K562 (cell line): ENCODE data around the gene CENPC. TPM values are rescaled to one million over a fixed set of nuclear protein-coding genes. Genes with fewer than 3 reads are reported as not detected.

Source experiments
- ATAC-seq: fragments of 200-7000 bp; cut with Tn5 transposase; 3 replicates; pipeline ENCODE4 v1.9.1; 2020; ENCODE audit warnings: moderate library complexity
- BruUV-seq: library from RNA; stranded (reverse); fragments of 400-500 nt; replicated peaks from 2 replicates; lab custom pipeline; 2021; lab: Mats Ljungman, UMichigan
- CTCF ChIA-PET: fragments of 300-600 bp; formaldehyde crosslinking; extraction: SDS; loops from one replicate; lab custom pipeline; 2021; ENCODE audit warnings: low intra/inter-chr PET ratio; lab: Yijun Ruan, JAX
- POLR2A ChIA-PET: fragments of 300-600, 350-650 bp; sonication (Branson Sonifier 250); formaldehyde crosslinking; extraction: SDS; loops from one replicate; lab custom pipeline; 2021; ENCODE audit warnings: antibody characterized with exemption, inconsistent platforms; lab: Yijun Ruan, JAX
- DNase-seq, 4 experiments: peaks; one replicate each; pipeline versions ENCODE4 v3.0.0 to v3.0.0-alpha.2; 2011 to 2018; ENCODE audit warnings: low spot score in 3 of 4, mixed read lengths in 3 of 4; ENCODE audit errors: extremely low read depth in 1 of 4
- FAIRE-seq: peaks from 2 replicates; lab custom pipeline; 2011; peaks lifted over from hg19 to GRCh38; lab: Jason Lieb, UNC
- H2AFZ ChIP-seq: 2 replicates; pipeline ENCODE4 v1.6.0; 2011; ENCODE audit warnings: low read depth, low read length, control low read depth, inconsistent platforms
- H3K27ac ChIP-seq: fragments of 200-600 bp; 3 replicates; pipeline ENCODE4 v1.8.0; 2011; ENCODE audit warnings: low read depth, mild to moderate bottlenecking, control low read depth, inconsistent platforms, low read length, moderate library complexity, mixed read lengths; ENCODE audit errors: extremely low read depth
- H3K27me3 ChIP-seq, 2 experiments: fragments of 300-600 bp in 1 of 2; 2 replicates in 1 of 2; 3 replicates in 1 of 2; pipeline versions ENCODE4 v1.6.0 to v1.8.0; 2011; ENCODE audit warnings: inconsistent platforms in 2 of 2, low read length in 2 of 2, mild to moderate bottlenecking in 1 of 2, mixed read lengths in 1 of 2, moderate library complexity in 1 of 2; ENCODE audit not compliant: control insufficient read depth in 2 of 2, insufficient read depth in 2 of 2
- H3K36me3 ChIP-seq: fragments of 300-600 bp; 3 replicates; pipeline ENCODE4 v1.8.0; 2011; ENCODE audit warnings: mild to moderate bottlenecking, low read length, inconsistent platforms; ENCODE audit not compliant: control insufficient read depth, insufficient read depth
- H3K4me1 ChIP-seq, 2 experiments: fragments of 200-600 bp in 1 of 2; replicated peaks in 1 of 2; 2 replicates in 1 of 2; 3 replicates in 1 of 2; pipeline versions ENCODE4 v1.5.1 to v1.8.0; 2011; ENCODE audit warnings: inconsistent platforms in 2 of 2, low read length in 2 of 2, mild to moderate bottlenecking in 1 of 2, mixed read lengths in 1 of 2, moderate library complexity in 1 of 2; ENCODE audit not compliant: control insufficient read depth in 2 of 2, insufficient read depth in 2 of 2
- H3K4me2 ChIP-seq: 2 replicates; pipeline ENCODE4 v1.6.1; 2011; ENCODE audit warnings: low read length, control low read depth, inconsistent platforms, mixed read lengths; ENCODE audit not compliant: insufficient read depth
- H3K4me3 ChIP-seq: fragments of 200-600 bp; sonication (generic), shearing (Covaris generic); 2 replicates; pipeline ENCODE4 v1.5.1; 2016; ENCODE audit warnings: control low read depth, inconsistent platforms
- H3K79me2 ChIP-seq: fragments of 200-600 bp; 3 replicates; pipeline ENCODE4 v1.8.0; 2011; ENCODE audit warnings: low read length, inconsistent platforms; ENCODE audit not compliant: control insufficient read depth, insufficient read depth
- H3K9ac ChIP-seq, 2 experiments: 2 replicates each; pipeline versions ENCODE4 v1.6.0 to v1.6.1; 2011; ENCODE audit warnings: low read depth in 2 of 2, low read length in 2 of 2, control low read depth in 1 of 2, inconsistent platforms in 1 of 2, mild to moderate bottlenecking in 1 of 2, mixed read lengths in 1 of 2; ENCODE audit not compliant: insufficient read depth in 1 of 2
- H3K9me1 ChIP-seq: one replicate; pipeline ENCODE4 v1.6.0; 2011; ENCODE audit warnings: inconsistent platforms, mild to moderate bottlenecking, low read length, moderate library complexity; ENCODE audit not compliant: control insufficient read depth, insufficient read depth
- H3K9me3 ChIP-seq: replicated peaks from 2 replicates; pipeline ENCODE4 v1.5.1; 2011; ENCODE audit warnings: low read depth, low read length, inconsistent platforms; ENCODE audit not compliant: control insufficient read depth, insufficient read depth
- H4K20me1 ChIP-seq: replicated peaks from 2 replicates; pipeline ENCODE4 v1.6.1; 2011; ENCODE audit warnings: low read length, inconsistent platforms, mixed read lengths; ENCODE audit not compliant: control insufficient read depth, insufficient read depth
- CBFA2T2 ChIP-seq: fragments of 450-650 bp; conservative IDR thresholded peaks from 2 replicates; pipeline ENCODE4 v1.6.1; 2017; ENCODE audit warnings: mild to moderate bottlenecking
- CBFA2T3 ChIP-seq: fragments of 450-650 bp; IDR thresholded peaks from 2 replicates; pipeline ENCODE4 v1.6.1; 2017
- EP400 ChIP-seq: fragments of 450-650 bp; IDR thresholded peaks from 2 replicates; pipeline ENCODE4 v1.6.1; 2017; ENCODE audit warnings: antibody characterized with exemption, mild to moderate bottlenecking, moderate library complexity
- KLF13 ChIP-seq: fragments of 450-650 bp; IDR thresholded peaks from 2 replicates; pipeline ENCODE4 v1.6.1; 2016; ENCODE audit warnings: missing genetic modification characterization, low read depth, mild to moderate bottlenecking, missing compliant biosample characterization, moderate library complexity, borderline replicate concordance
- TAL1 ChIP-seq: fragments of 450-650 bp; IDR thresholded peaks from 2 replicates; pipeline ENCODE4 v1.6.1; 2016; ENCODE audit warnings: mild to moderate bottlenecking
- TCF3 ChIP-seq: sonication (generic); formaldehyde crosslinking; IDR thresholded peaks from 2 replicates; pipeline ENCODE4 v1.4.0; 2020; ENCODE audit warnings: mild to moderate bottlenecking, missing genetic modification reagents
- ZNF282 ChIP-seq: sonication (generic); formaldehyde crosslinking; IDR thresholded peaks from 2 replicates; pipeline ENCODE4 v1.8.1; 2023; ENCODE audit warnings: missing genetic modification reagents
- WGBS: fragments of 100-300 bp; shearing (Covaris generic); methylation state at CpG from one replicate; pipeline ENCODE4 v1.1.6; 2016; ENCODE audit warnings: low coverage, mixed read lengths; ENCODE audit not compliant: insufficient coverage; ENCODE audit errors: missing lambda C conversion rate; 5-methylcytosine and 5-hydroxymethylcytosine counted together
- in situ Hi-C: fragments of 300-500 bp; cut with MboI; formaldehyde crosslinking; loops from 4 replicates; pipeline ENCODE4 v1.15.0; 2018; ENCODE audit warnings: inconsistent platforms, mixed read lengths
- intact Hi-C: fragments of 100-400 bp; cut with micrococcal nuclease; formaldehyde crosslinking; loops from 2 replicates; pipeline ENCODE4 v1.14.2; 2022
- polyA plus RNA-seq, 8 experiments: library from polyadenylated mRNA; depleted of rRNA in 4 of 8; stranded (reverse) in 5 of 8; unstranded in 3 of 8; fragments of >200 nt; fragmentation: Nextera tagmentation in 2 of 8; fragmentation: Illumina TruSeq in 1 of 8; extraction: Ambion mirVana in 2 of 8; extraction: Trizol in 1 of 8; gene quantifications; 2 replicates each; pipeline versions ENCODE4 v1.2.1 to v1.2.3, GENCODE V29; 2011 to 2014; ENCODE audit warnings: inconsistent platforms in 1 of 8, missing spikeins in 1 of 8
- total RNA-seq, 7 experiments: library from RNA; depleted of rRNA in 6 of 7; stranded (reverse); fragments of >200 nt in 6 of 7; fragmentation: Illumina TruSeq in 2 of 7; extraction: Trizol in 2 of 7; gene quantifications; 2 replicates each; pipeline versions ENCODE4 v1.2.1 to v1.2.3, GENCODE V29; 2011 to 2021; ENCODE audit warnings: low replicate concordance in 1 of 7
- TF ChIP-seq, protein P1 (sequence below), 2 experiments: fragments of 450-650 bp; IDR thresholded peaks; 2 replicates each; pipeline ENCODE4 v1.6.1; 2016
- TF ChIP-seq, protein P2 (sequence below): fragments of 250-450 bp; sonication (Bioruptor Pico); IDR thresholded peaks from 2 replicates; pipeline ENCODE4 v1.5.0; 2021; ENCODE audit warnings: mild to moderate bottlenecking, borderline replicate concordance
- TF ChIP-seq, protein P3 (sequence below): sonication (generic); formaldehyde crosslinking; IDR thresholded peaks from 2 replicates; pipeline ENCODE4 v1.8.1; 2023; ENCODE audit warnings: mild to moderate bottlenecking, missing genetic modification reagents
- TF ChIP-seq, protein P4 (sequence below): fragments of 450-650 bp; formaldehyde crosslinking; conservative IDR thresholded peaks from 2 replicates; pipeline ENCODE4 v1.4.0; 2022; ENCODE audit warnings: mild to moderate bottlenecking, missing genetic modification characterization

Gene CENPC
- total and polyA plus RNA-seq, 9 of the 15 experiments (the other 6 are each of a cell fraction or from before 2014, with no cell fraction given) = 18.1 to 48.5 (median 30.8) TPM

DNA sequence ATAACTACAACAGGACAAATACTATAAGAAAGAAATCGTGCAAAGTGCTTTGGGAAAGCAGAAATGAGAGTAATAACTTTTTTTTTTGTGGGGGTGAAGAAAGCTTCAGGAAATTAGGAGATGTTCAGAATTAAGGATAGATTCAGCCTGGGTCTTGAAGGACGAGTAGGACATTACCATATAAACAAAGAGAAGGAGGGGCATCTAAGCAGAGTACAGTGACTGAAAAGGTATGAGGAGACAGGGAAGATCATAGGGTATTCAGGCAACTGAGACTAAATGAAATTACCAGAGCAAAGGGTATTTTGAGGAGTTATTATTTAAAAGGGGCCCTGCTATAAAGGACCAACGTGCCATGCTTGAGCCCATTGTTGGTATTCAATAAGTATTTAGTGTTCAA, 10.1 kb upstream of the CENPC start (continued):
- TF ChIP-seq, protein P1, sequence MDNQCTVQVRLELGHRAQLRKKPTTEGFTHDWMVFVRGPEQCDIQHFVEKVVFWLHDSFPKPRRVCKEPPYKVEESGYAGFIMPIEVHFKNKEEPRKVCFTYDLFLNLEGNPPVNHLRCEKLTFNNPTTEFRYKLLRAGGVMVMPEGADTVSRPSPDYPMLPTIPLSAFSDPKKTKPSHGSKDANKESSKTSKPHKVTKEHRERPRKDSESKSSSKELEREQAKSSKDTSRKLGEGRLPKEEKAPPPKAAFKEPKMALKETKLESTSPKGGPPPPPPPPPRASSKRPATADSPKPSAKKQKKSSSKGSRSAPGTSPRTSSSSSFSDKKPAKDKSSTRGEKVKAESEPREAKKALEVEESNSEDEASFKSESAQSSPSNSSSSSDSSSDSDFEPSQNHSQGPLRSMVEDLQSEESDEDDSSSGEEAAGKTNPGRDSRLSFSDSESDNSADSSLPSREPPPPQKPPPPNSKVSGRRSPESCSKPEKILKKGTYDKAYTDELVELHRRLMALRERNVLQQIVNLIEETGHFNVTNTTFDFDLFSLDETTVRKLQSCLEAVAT (IDR thresholded peaks at IDR 0.05) = no peak
- TF ChIP-seq, protein P2, sequence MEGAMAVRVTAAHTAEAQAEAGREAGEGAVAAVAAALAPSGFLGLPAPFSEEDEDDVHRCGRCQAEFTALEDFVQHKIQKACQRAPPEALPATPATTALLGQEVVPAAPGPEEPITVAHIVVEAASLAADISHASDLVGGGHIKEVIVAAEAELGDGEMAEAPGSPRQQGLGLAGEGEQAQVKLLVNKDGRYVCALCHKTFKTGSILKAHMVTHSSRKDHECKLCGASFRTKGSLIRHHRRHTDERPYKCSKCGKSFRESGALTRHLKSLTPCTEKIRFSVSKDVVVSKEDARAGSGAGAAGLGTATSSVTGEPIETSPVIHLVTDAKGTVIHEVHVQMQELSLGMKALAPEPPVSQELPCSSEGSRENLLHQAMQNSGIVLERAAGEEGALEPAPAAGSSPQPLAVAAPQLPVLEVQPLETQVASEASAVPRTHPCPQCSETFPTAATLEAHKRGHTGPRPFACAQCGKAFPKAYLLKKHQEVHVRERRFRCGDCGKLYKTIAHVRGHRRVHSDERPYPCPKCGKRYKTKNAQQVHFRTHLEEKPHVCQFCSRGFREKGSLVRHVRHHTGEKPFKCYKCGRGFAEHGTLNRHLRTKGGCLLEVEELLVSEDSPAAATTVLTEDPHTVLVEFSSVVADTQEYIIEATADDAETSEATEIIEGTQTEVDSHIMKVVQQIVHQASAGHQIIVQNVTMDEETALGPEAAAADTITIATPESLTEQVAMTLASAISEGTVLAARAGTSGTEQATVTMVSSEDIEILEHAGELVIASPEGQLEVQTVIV (CRISPR knock-in tag) = no peak
- no peak for TF ChIP-seq KLF13
- no peak for TF ChIP-seq EP400

DNA sequence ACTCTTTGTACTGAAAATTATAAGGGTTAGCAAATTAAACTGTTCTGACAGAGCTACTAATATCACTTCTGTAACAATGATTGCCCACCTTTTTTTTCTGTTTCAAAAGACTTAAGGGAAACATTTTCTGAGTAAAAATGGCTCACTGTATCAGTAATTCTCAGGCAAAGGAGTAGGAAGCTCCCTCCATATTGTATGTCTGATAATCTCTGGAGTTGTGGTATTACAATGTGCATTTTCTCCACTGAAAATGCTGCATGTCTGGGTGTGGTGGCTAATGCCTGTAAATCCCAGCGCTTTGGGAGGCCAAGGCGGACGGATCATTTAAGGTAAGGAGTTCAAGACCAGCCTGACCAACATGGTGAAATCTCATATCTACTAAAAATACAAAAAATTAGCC, 8.8 kb upstream of the CENPC start:
- BruUV-seq = no TSS peak
- Histone ChIP-seq H3K36me3 (no peaks in the 10 kb centered on the region), H3K27ac (no peak overlapping the region), H4K20me1 (no peaks in the 10 kb centered on the region), H3K4me3 (no peak overlapping the region), H3K9me3 (peaks cover 11% of the 10 kb centered on the region; the same call in 1 of the 2 replicates), H2AFZ (peak overlapping the region; percentile 42; the same call in 1 of the 2 replicates), H3K79me2 (no peaks in the 10 kb centered on the region), H3K9ac (no peak overlapping the region), H3K27me3 (no peaks in the 10 kb centered on the region), H3K4me2 (no peak overlapping the region), H3K9me1 (no peaks in the 10 kb centered on the region), H3K4me1 (peaks cover 9 to 13% of the 10 kb centered on the region in 2 experiments; a peak in 4 of 5 replicates)
- ChIA-PET POLR2A (interaction anchor here (1.1 to 2.2 kb wide), 3 partner anchors 11 to 22 kb away, joined by 3 to 7 read pairs (median 4); no protein-coding TSS in a partner anchor), CTCF (no interaction called here)
- intact Hi-C loops (no loop called here), in situ Hi-C loops (no loop called here)
- DNase-seq = no peak
- no peak for FAIRE-seq
- ATAC-seq = no peak
- 53% methylated on average over 3 of the region's 3 CpGs for WGBS
- TF ChIP-seq ZNF282 (CRISPR knock-in tag) (no peak), CBFA2T2 (0 out of 2 replicates have a peak, but pooled peaks have one; percentile 13), TAL1 (peak; percentile 20; the same call in 1 of the 2 replicates), CBFA2T3 (peak; percentile 47), TCF3 (peak; percentile 38; the same call in 1 of the 2 replicates)
- TF ChIP-seq, protein P3, sequence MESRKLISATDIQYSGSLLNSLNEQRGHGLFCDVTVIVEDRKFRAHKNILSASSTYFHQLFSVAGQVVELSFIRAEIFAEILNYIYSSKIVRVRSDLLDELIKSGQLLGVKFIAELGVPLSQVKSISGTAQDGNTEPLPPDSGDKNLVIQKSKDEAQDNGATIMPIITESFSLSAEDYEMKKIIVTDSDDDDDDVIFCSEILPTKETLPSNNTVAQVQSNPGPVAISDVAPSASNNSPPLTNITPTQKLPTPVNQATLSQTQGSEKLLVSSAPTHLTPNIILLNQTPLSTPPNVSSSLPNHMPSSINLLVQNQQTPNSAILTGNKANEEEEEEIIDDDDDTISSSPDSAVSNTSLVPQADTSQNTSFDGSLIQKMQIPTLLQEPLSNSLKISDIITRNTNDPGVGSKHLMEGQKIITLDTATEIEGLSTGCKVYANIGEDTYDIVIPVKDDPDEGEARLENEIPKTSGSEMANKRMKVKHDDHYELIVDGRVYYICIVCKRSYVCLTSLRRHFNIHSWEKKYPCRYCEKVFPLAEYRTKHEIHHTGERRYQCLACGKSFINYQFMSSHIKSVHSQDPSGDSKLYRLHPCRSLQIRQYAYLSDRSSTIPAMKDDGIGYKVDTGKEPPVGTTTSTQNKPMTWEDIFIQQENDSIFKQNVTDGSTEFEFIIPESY (CRISPR knock-in tag) = 0 out of 2 replicates have a peak, but pooled peaks have one; percentile 40
- TF ChIP-seq, protein P4, sequence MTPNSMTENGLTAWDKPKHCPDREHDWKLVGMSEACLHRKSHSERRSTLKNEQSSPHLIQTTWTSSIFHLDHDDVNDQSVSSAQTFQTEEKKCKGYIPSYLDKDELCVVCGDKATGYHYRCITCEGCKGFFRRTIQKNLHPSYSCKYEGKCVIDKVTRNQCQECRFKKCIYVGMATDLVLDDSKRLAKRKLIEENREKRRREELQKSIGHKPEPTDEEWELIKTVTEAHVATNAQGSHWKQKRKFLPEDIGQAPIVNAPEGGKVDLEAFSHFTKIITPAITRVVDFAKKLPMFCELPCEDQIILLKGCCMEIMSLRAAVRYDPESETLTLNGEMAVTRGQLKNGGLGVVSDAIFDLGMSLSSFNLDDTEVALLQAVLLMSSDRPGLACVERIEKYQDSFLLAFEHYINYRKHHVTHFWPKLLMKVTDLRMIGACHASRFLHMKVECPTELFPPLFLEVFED = no peak
